ENCODE data around the gene C12orf57. TPM values are rescaled to one million over a fixed set of nuclear protein-coding genes. Genes with fewer than 3 reads are reported as not detected.

C12orf57 gene
- total and polyA plus RNA-seq, 2 donors, result 182 to 566 TPM

GRCh38 chr12:6925239-6925539 is 18.6 kb upstream of the C12orf57 start:
- Histone ChIP-seq H3K36me3 (ENCODE audit: insufficient read depth) (no peaks in the 10 kb centered on the region), H3K4me1 (ENCODE audit: insufficient read depth) (no peaks in the 10 kb centered on the region), H3K4me3 (ENCODE audit: low read depth, low read length) (no peak overlapping the region), H3K27ac (ENCODE audit: low read depth) (peak overlapping the region; percentile 85)
- WGBS, result 4% methylated on average over 1 of the region's 1 CpG
- DNase-seq (ENCODE audit: extremely low spot score), result no peak

GRCh38 chr12:6925540-6926279 is 18.1 kb upstream of the C12orf57 start:
- Histone ChIP-seq H3K4me1 (ENCODE audit: insufficient read depth) (no peaks in the 10 kb centered on the region), H3K4me3 (ENCODE audit: low read depth, low read length) (peak overlapping the region; percentile 23)
- no peak for DNase-seq (ENCODE audit: extremely low spot score)

GRCh38 chr12:6927379-6928021 is 16.3 kb upstream of the C12orf57 start, which contains the start of gene ATN1:
TSS of gene ATN1 (plus strand) at chr12:6927959. CDS start at chr12:6934002, 6,043 bp downstream.
- Histone ChIP-seq H3K27ac (ENCODE audit: low read depth) (peak within 1 kb of the TSS; percentile 86), H3K4me3 (ENCODE audit: low read depth, low read length) (peak within 1 kb of the TSS; percentile 98), H3K4me1 (ENCODE audit: insufficient read depth) (no peaks in the 10 kb centered on the region), H3K36me3 (ENCODE audit: insufficient read depth) (no peaks in the 10 kb centered on the region)
- under 1% methylated on average over 66 of the region's 66 CpGs for whole genome bisulfite sequencing
- peak; percentile 81 for DNase-seq (ENCODE audit: extremely low spot score)

More at GRCh38 chr12:6925540-6926279, 18.1 kb upstream of the C12orf57 start:
- H3K36me3 ChIP-seq (ENCODE audit: insufficient read depth), result no peaks in the 10 kb centered on the region
- WGBS, result 7% methylated on average over 8 of the region's 8 CpGs
- H3K27ac ChIP-seq (ENCODE audit: low read depth), result peak overlapping the region; percentile 85

GRCh38 chr12:6928022-6928702 is 15.7 kb upstream of the C12orf57 start:
- no peaks in the 10 kb centered on the region for H3K4me1 ChIP-seq (ENCODE audit: insufficient read depth)
- H3K27ac ChIP-seq (ENCODE audit: low read depth), result peak overlapping the region; percentile 86
- H3K36me3 ChIP-seq (ENCODE audit: insufficient read depth), result no peaks in the 10 kb centered on the region
- DNase-seq (ENCODE audit: extremely low spot score), result no peak
- peak overlapping the region; percentile 98 for H3K4me3 ChIP-seq (ENCODE audit: low read depth, low read length)
- WGBS, result under 1% methylated on average over 71 of the region's 79 CpGs

- Histone ChIP-seq H3K27ac (ENCODE audit: low read depth) (peak overlapping the region; percentile 82), H3K4me3 (ENCODE audit: low read depth, low read length) (peak overlapping the region; percentile 98), H3K36me3 (ENCODE audit: insufficient read depth) (no peaks in the 10 kb centered on the region), H3K4me1 (ENCODE audit: insufficient read depth) (no peaks in the 10 kb centered on the region)
- no peak for DNase-seq (ENCODE audit: extremely low spot score)
- WGBS, result 5% methylated on average over 19 of the region's 19 CpGs
Measured at GRCh38 chr12:6928703-6929407, 15.0 kb upstream of the C12orf57 start.

- H3K4me1 ChIP-seq (ENCODE audit: insufficient read depth), result no peaks in the 10 kb centered on the region
- H3K36me3 ChIP-seq (ENCODE audit: insufficient read depth), result peaks cover 2% of the 10 kb centered on the region
- no peak overlapping the region for H3K27ac ChIP-seq (ENCODE audit: low read depth)
- DNase-seq (ENCODE audit: extremely low spot score), result no peak
- WGBS, result 37% methylated on average over 7 of the region's 7 CpGs
- H3K4me3 ChIP-seq (ENCODE audit: low read depth, low read length), result peak overlapping the region; percentile 98
Measured at GRCh38 chr12:6929466-6930452, 14.1 kb upstream of the C12orf57 start.

- H3K27ac ChIP-seq (ENCODE audit: low read depth), result no peak overlapping the region
Measured at GRCh38 chr12:6932766-6933165, 11.1 kb upstream of the C12orf57 start.

GRCh38 chr12:6934110-6934509 is 9.7 kb upstream of the C12orf57 start:
- peaks cover 5% of the 10 kb centered on the region for H3K36me3 ChIP-seq (ENCODE audit: insufficient read depth)
- no peak for DNase-seq (ENCODE audit: extremely low spot score)
- no peaks in the 10 kb centered on the region for H3K4me1 ChIP-seq (ENCODE audit: insufficient read depth)
- 40% methylated on average over 8 of the region's 8 CpGs for WGBS
- no peak overlapping the region for H3K4me3 ChIP-seq (ENCODE audit: low read depth, low read length)
- H3K27ac ChIP-seq (ENCODE audit: low read depth), result peak overlapping the region; percentile 15

More at GRCh38 chr12:6932766-6933165, 11.1 kb upstream of the C12orf57 start:
- Histone ChIP-seq H3K4me1 (ENCODE audit: insufficient read depth) (no peaks in the 10 kb centered on the region), H3K36me3 (ENCODE audit: insufficient read depth) (peaks cover 5% of the 10 kb centered on the region), H3K4me3 (ENCODE audit: low read depth, low read length) (no peak overlapping the region)
- no peak for DNase-seq (ENCODE audit: extremely low spot score)
- 44% methylated on average over 1 of the region's 1 CpG for WGBS

GRCh38 chr12:6935371-6936193 is 8.2 kb upstream of the C12orf57 start:
- Histone ChIP-seq H3K4me1 (ENCODE audit: insufficient read depth) (no peaks in the 10 kb centered on the region), H3K27ac (ENCODE audit: low read depth) (no peak overlapping the region), H3K36me3 (ENCODE audit: insufficient read depth) (peaks cover 5% of the 10 kb centered on the region), H3K4me3 (ENCODE audit: low read depth, low read length) (no peak overlapping the region)
- DNase-seq (ENCODE audit: extremely low spot score), result no peak
- WGBS, result 58% methylated on average over 14 of the region's 14 CpGs

- no peak overlapping the region for H3K4me3 ChIP-seq (ENCODE audit: low read depth, low read length)
- no peaks in the 10 kb centered on the region for H3K4me1 ChIP-seq (ENCODE audit: insufficient read depth)
- DNase-seq (ENCODE audit: extremely low spot score), result no peak
- H3K36me3 ChIP-seq (ENCODE audit: insufficient read depth), result peaks cover 5% of the 10 kb centered on the region
- no peak overlapping the region for H3K27ac ChIP-seq (ENCODE audit: low read depth)
- WGBS, result 87% methylated on average over 3 of the region's 3 CpGs
Measured at GRCh38 chr12:6936194-6936635, 7.6 kb upstream of the C12orf57 start.

GRCh38 chr12:6936636-6937480 is 7.0 kb upstream of the C12orf57 start:
- Histone ChIP-seq H3K4me1 (ENCODE audit: insufficient read depth) (no peaks in the 10 kb centered on the region), H3K27ac (ENCODE audit: low read depth) (peak overlapping the region; percentile 79), H3K4me3 (ENCODE audit: low read depth, low read length) (peak overlapping the region; percentile 50), H3K36me3 (ENCODE audit: insufficient read depth) (peaks cover 5% of the 10 kb centered on the region)
- WGBS, result 23% methylated on average over 36 of the region's 36 CpGs
- DNase-seq (ENCODE audit: extremely low spot score), result no peak

All from urinary bladder (tissue), 4 donors.